K562 (cell line): ENCODE measurements around the gene SMIM45.

Source experiments
- CBFA2T2 ChIP-seq: fragments of 450-650 bp; conservative IDR thresholded peaks from 2 replicates; pipeline ENCODE4 v1.6.1; 2017; ENCODE audit warnings: mild to moderate bottlenecking
- FOXM1 ChIP-seq, 2 experiments: fragments of 450-650 bp in 1 of 2; sonication (generic) in 1 of 2; formaldehyde crosslinking in 1 of 2; IDR thresholded peaks; 2 replicates each; pipeline versions ENCODE4 v1.6.1 to v1.9.0; 2017 to 2022; ENCODE audit warnings: low read depth in 2 of 2, mild to moderate bottlenecking in 2 of 2, missing genetic modification reagents in 1 of 2, moderate library complexity in 1 of 2
- MEF2A ChIP-seq: IDR thresholded peaks from 2 replicates; pipeline ENCODE4 v1.6.1; 2011; ENCODE audit warnings: low read depth, mild to moderate bottlenecking, low read length, moderate library complexity; ENCODE audit not compliant: control insufficient read depth
- NBN ChIP-seq: fragments of 450-650 bp; IDR thresholded peaks from 2 replicates; pipeline ENCODE4 v1.6.1; 2016; ENCODE audit warnings: low read depth, mild to moderate bottlenecking
- POLR2A ChIP-seq: fragments of 450-650 bp; conservative IDR thresholded peaks from 2 replicates; pipeline ENCODE4 v1.6.1; 2016
- POLR2B ChIP-seq: fragments of 450-650 bp; IDR thresholded peaks from 2 replicates; pipeline ENCODE4 v1.6.1; 2018; ENCODE audit warnings: low read depth; ENCODE audit not compliant: partially characterized antibody
- POU5F1 ChIP-seq: fragments of 150-350 bp; IDR thresholded peaks from 2 replicates; pipeline ENCODE4 v1.6.1; 2014; ENCODE audit warnings: borderline replicate concordance, low read length, low read depth, mild to moderate bottlenecking; ENCODE audit not compliant: partially characterized antibody
- RBM22 ChIP-seq: fragments of 200-400 bp; formaldehyde crosslinking; IDR thresholded peaks from 2 replicates; pipeline ENCODE4 v1.6.1; 2018; ENCODE audit warnings: low read length, low read depth; ENCODE audit not compliant: poor library complexity, severe bottlenecking
- SRSF9 ChIP-seq: fragments of 200-400 bp; formaldehyde crosslinking; IDR thresholded peaks from 2 replicates; pipeline ENCODE4 v1.6.1; 2017; ENCODE audit warnings: low read depth, low read length, borderline replicate concordance
- TFAM ChIP-seq: fragments of 250-450 bp; sonication (Bioruptor Pico); conservative IDR thresholded peaks from 2 replicates; pipeline ENCODE4 v1.5.0; 2021; ENCODE audit warnings: mild to moderate bottlenecking, moderate library complexity
- WHSC1 ChIP-seq: IDR thresholded peaks from one replicate; pipeline ENCODE4 v1.6.1; 2012; ENCODE audit warnings: low read length, control low read depth, inconsistent platforms
- ZKSCAN8 ChIP-seq: fragments of 200-800 bp; sonication (Bioruptor generic); IDR thresholded peaks from 2 replicates; pipeline ENCODE4 v1.6.1; 2016; ENCODE audit warnings: missing genetic modification characterization, missing compliant biosample characterization
- ZNF184 ChIP-seq: sonication (generic); formaldehyde crosslinking; IDR thresholded peaks from 2 replicates; pipeline ENCODE4 v1.5.0; 2020; ENCODE audit warnings: missing genetic modification reagents
- TF ChIP-seq, protein P1 (sequence below): sonication (generic); formaldehyde crosslinking; IDR thresholded peaks from 2 replicates; pipeline ENCODE4 v1.8.1; 2022; ENCODE audit warnings: missing genetic modification reagents
- TF ChIP-seq, protein P2 (sequence below): IDR thresholded peaks from 2 replicates; pipeline ENCODE4 v1.6.1; 2012; ENCODE audit warnings: low read depth, low read length, improper control_type of control experiment, borderline replicate concordance
- TF ChIP-seq, protein P3 (sequence below), 2 experiments: IDR thresholded peaks in 1 of 2; conservative IDR thresholded peaks in 1 of 2; 2 replicates each; pipeline ENCODE4 v1.6.1; 2016; ENCODE audit warnings: low read depth in 2 of 2, mild to moderate bottlenecking in 1 of 2, missing compliant biosample characterization in 1 of 2, missing genetic modification characterization in 1 of 2, moderate library complexity in 1 of 2
- TF ChIP-seq, protein P4 (sequence below): fragments of 250-450 bp; sonication (Bioruptor Pico); IDR thresholded peaks from 2 replicates; pipeline ENCODE4 v1.4.0; 2020; ENCODE audit warnings: mild to moderate bottlenecking, moderate library complexity

SMIM45 gene

DNA sequence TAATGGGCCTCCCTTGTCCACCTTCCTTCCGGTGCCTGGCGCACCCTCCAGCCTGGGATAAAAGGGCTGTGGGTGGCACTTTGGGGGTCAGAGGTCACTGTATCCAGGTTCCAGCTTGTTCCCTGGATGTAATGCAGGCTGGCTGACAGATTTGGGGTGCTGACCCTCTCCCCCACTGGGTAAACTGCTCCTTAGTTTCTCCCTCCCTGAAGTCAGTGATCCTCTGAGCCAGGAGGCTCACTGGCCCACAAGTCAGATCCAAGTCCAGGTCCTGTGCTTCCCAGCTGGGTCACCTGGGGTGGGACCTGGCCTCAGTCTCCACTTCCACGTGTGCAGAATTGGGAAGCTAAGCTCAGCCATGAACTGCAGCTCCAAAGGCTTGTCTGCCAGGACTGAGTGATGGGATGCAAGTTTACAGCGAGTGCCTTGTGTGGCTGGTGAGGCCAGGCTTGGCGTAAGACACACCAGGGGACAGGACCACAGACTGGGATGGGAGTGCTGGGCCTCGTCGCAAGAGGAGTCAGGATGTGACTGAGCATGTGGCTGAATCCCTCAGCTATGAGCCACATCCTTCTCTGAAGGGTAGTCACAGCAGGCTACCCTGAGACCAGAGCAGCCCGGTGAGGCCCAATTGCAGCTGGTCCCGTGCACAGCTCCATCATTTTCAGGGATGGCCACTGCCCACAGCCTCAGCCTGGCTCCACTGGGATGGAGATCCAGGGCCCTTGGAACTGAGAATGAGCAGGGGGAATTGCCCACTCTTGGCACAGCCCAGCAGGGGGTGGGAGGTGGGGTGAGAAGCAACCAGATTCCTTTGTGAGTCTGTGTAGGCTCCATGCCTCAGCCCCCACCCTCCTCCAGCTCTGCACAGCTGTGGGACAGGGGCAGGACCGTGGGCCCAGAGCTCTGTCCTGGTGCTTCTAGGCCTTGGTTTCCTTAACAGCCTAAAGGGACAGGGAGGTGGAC, 44.2 kb upstream of the SMIM45 start (continued):
- TF ChIP-seq, protein P1, sequence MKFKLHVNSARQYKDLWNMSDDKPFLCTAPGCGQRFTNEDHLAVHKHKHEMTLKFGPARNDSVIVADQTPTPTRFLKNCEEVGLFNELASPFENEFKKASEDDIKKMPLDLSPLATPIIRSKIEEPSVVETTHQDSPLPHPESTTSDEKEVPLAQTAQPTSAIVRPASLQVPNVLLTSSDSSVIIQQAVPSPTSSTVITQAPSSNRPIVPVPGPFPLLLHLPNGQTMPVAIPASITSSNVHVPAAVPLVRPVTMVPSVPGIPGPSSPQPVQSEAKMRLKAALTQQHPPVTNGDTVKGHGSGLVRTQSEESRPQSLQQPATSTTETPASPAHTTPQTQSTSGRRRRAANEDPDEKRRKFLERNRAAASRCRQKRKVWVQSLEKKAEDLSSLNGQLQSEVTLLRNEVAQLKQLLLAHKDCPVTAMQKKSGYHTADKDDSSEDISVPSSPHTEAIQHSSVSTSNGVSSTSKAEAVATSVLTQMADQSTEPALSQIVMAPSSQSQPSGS: no peak
- TF ChIP-seq SRSF9: no peak
- no peak for TF ChIP-seq TFAM
- TF ChIP-seq RBM22: peak; percentile 4
- TF ChIP-seq, protein P2, sequence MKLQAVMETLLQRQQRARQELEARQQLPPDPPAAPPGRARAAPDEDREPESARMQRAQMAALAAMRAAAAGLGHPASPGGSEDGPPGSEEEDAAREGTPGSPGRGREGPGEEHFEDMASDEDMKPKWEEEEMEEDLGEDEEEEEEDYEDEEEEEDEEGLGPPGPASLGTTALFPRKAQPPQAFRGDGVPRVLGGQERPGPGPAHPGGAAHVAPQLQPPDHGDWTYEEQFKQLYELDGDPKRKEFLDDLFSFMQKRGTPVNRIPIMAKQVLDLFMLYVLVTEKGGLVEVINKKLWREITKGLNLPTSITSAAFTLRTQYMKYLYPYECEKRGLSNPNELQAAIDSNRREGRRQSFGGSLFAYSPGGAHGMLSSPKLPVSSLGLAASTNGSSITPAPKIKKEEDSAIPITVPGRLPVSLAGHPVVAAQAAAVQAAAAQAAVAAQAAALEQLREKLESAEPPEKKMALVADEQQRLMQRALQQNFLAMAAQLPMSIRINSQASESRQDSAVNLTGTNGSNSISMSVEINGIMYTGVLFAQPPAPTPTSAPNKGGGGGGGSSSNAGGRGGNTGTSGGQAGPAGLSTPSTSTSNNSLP: no peak
- no peak for TF ChIP-seq POU5F1
- TF ChIP-seq WHSC1: no peak
- peak; percentile 32 for TF ChIP-seq POLR2B
- no peak for TF ChIP-seq FOXM1 (IDR thresholded peaks at IDR 0.05; ENCODE audit: low read depth)
- TF ChIP-seq FOXM1 (CRISPR knock-in tag; IDR thresholded peaks at IDR 0.05; ENCODE audit: low read depth): no peak
- no peak for TF ChIP-seq MEF2A
- TF ChIP-seq, protein P3, sequence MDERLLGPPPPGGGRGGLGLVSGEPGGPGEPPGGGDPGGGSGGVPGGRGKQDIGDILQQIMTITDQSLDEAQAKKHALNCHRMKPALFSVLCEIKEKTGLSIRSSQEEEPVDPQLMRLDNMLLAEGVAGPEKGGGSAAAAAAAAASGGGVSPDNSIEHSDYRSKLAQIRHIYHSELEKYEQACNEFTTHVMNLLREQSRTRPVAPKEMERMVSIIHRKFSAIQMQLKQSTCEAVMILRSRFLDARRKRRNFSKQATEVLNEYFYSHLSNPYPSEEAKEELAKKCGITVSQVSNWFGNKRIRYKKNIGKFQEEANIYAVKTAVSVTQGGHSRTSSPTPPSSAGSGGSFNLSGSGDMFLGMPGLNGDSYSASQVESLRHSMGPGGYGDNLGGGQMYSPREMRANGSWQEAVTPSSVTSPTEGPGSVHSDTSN (CRISPR knock-in tag; IDR thresholded peaks at IDR 0.05; ENCODE audit: low read depth): no peak
- TF ChIP-seq, protein P3 (tag; conservative IDR thresholded peaks at IDR 0.05; ENCODE audit: low read depth): no peak
- TF ChIP-seq, protein P4, sequence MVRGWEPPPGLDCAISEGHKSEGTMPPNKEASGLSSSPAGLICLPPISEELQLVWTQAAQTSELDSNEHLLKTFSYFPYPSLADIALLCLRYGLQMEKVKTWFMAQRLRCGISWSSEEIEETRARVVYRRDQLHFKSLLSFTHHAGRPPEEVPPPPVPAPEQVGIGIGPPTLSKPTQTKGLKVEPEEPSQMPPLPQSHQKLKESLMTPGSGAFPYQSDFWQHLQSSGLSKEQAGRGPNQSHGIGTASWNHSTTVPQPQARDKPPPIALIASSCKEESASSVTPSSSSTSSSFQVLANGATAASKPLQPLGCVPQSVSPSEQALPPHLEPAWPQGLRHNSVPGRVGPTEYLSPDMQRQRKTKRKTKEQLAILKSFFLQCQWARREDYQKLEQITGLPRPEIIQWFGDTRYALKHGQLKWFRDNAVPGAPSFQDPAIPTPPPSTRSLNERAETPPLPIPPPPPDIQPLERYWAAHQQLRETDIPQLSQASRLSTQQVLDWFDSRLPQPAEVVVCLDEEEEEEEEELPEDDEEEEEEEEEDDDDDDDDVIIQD (CRISPR knock-in tag): no peak
- no peak for TF ChIP-seq NBN
- TF ChIP-seq ZNF184 (CRISPR knock-in tag): no peak
- TF ChIP-seq ZKSCAN8 (CRISPR knock-in tag): no peak
- TF ChIP-seq POLR2A: peak; percentile 54
- TF ChIP-seq CBFA2T2: no peak
